ENCODE data around the gene CCNB1.

CCNB1 gene

GRCh38 chr5:69184621-69185020 is 17.7 kb downstream of the CCNB1 start:
- TF ChIP-seq REST (IDR thresholded peaks at IDR 0.05; ENCODE audit: low read depth) (no peak), FOXM1 (IDR thresholded peaks at IDR 0.05; ENCODE audit: borderline replicate concordance, low read depth) (no peak), TCF12 (IDR thresholded peaks at IDR 0.05; ENCODE audit: low read depth) (no peak), CEBPB (IDR thresholded peaks at IDR 0.05) (no peak), TEAD4 (IDR thresholded peaks at IDR 0.05) (no peak), RAD21 (IDR thresholded peaks at IDR 0.05; ENCODE audit: low read depth) (no peak), ZBTB7A (IDR thresholded peaks at IDR 0.05; ENCODE audit: low read depth) (no peak), USF1 (IDR thresholded peaks at IDR 0.05) (no peak), CREB1 (IDR thresholded peaks at IDR 0.05; ENCODE audit: low read depth) (no peak), YY1 (IDR thresholded peaks at IDR 0.05; ENCODE audit: low read depth) (no peak), NFIC (IDR thresholded peaks at IDR 0.05) (no peak), EGR1 (IDR thresholded peaks at IDR 0.05) (no peak), MAX (IDR thresholded peaks at IDR 0.05) (no peak)

- no peak for TF ChIP-seq ZBTB7A (IDR thresholded peaks at IDR 0.05; ENCODE audit: low read depth)
- TF ChIP-seq USF1 (IDR thresholded peaks at IDR 0.05): no peak
- TF ChIP-seq REST (IDR thresholded peaks at IDR 0.05; ENCODE audit: low read depth): no peak
- no peak for TF ChIP-seq NFIC (IDR thresholded peaks at IDR 0.05)
- no peak for TF ChIP-seq TEAD4 (IDR thresholded peaks at IDR 0.05)
- TF ChIP-seq EP300 (IDR thresholded peaks at IDR 0.05; ENCODE audit: borderline replicate concordance): no peak
- TF ChIP-seq RAD21 (IDR thresholded peaks at IDR 0.05; ENCODE audit: low read depth): no peak
- TF ChIP-seq CREB1 (IDR thresholded peaks at IDR 0.05; ENCODE audit: low read depth): no peak
- TF ChIP-seq MAX (IDR thresholded peaks at IDR 0.05): no peak
- no peak for TF ChIP-seq TAF1 (IDR thresholded peaks at IDR 0.05; ENCODE audit: low read depth)
- no peak for TF ChIP-seq TCF12 (IDR thresholded peaks at IDR 0.05; ENCODE audit: low read depth)
- no peak for TF ChIP-seq FOXM1 (IDR thresholded peaks at IDR 0.05; ENCODE audit: borderline replicate concordance, low read depth)
- no peak for TF ChIP-seq CEBPB (IDR thresholded peaks at IDR 0.05)
- no peak for TF ChIP-seq EGR1 (IDR thresholded peaks at IDR 0.05)
- no peak for TF ChIP-seq YY1 (IDR thresholded peaks at IDR 0.05; ENCODE audit: low read depth)
These were observed 20.4 kb downstream of the CCNB1 start for GRCh38 chr5:69187342-69187741.

- no peak for TF ChIP-seq EP300 (IDR thresholded peaks at IDR 0.05; ENCODE audit: borderline replicate concordance)
- no peak for TF ChIP-seq RAD21 (IDR thresholded peaks at IDR 0.05; ENCODE audit: low read depth)
- TF ChIP-seq USF1 (IDR thresholded peaks at IDR 0.05): no peak
- no peak for TF ChIP-seq CREB1 (IDR thresholded peaks at IDR 0.05; ENCODE audit: low read depth)
- TF ChIP-seq TAF1 (IDR thresholded peaks at IDR 0.05; ENCODE audit: low read depth): no peak
- TF ChIP-seq TCF12 (IDR thresholded peaks at IDR 0.05; ENCODE audit: low read depth): no peak
- no peak for TF ChIP-seq ZBTB7A (IDR thresholded peaks at IDR 0.05; ENCODE audit: low read depth)
- TF ChIP-seq FOXM1 (IDR thresholded peaks at IDR 0.05; ENCODE audit: borderline replicate concordance, low read depth): no peak
These were observed 21.8 kb downstream of the CCNB1 start for GRCh38 chr5:69188811-69189161.

- peak; percentile 83 for TF ChIP-seq TAF1 (IDR thresholded peaks at IDR 0.05; ENCODE audit: low read depth)
- peak; percentile 58; the same call in 1 of the 2 replicates for TF ChIP-seq YY1 (IDR thresholded peaks at IDR 0.05; ENCODE audit: low read depth)
- TF ChIP-seq REST (IDR thresholded peaks at IDR 0.05; ENCODE audit: low read depth): no peak
- no peak for TF ChIP-seq CREB1 (IDR thresholded peaks at IDR 0.05; ENCODE audit: low read depth)
- no peak for TF ChIP-seq EP300 (IDR thresholded peaks at IDR 0.05; ENCODE audit: borderline replicate concordance)
- no peak for TF ChIP-seq ZBTB7A (IDR thresholded peaks at IDR 0.05; ENCODE audit: low read depth)
- no peak; the same call in 1 of the 2 replicates for TF ChIP-seq FOXM1 (IDR thresholded peaks at IDR 0.05; ENCODE audit: borderline replicate concordance, low read depth)
- no peak for TF ChIP-seq TEAD4 (IDR thresholded peaks at IDR 0.05)
- no peak for TF ChIP-seq NFIC (IDR thresholded peaks at IDR 0.05)
- TF ChIP-seq MAX (IDR thresholded peaks at IDR 0.05): peak; percentile 87
- peak; percentile 54 for TF ChIP-seq CEBPB (IDR thresholded peaks at IDR 0.05)
- TF ChIP-seq TCF12 (IDR thresholded peaks at IDR 0.05; ENCODE audit: low read depth): peak; percentile 38; the same call in 1 of the 2 replicates
- TF ChIP-seq EGR1 (IDR thresholded peaks at IDR 0.05): peak; percentile 37; the same call in 1 of the 2 replicates
- no peak for TF ChIP-seq RAD21 (IDR thresholded peaks at IDR 0.05; ENCODE audit: low read depth)
- TF ChIP-seq USF1 (IDR thresholded peaks at IDR 0.05): peak; percentile 22
These were observed 22.5 kb downstream of the CCNB1 start, which contains the start of gene CENPH for GRCh38 chr5:69189162-69190086. CENPH (plus strand) TSS chr5:69189583; CDS start chr5:69189635, 52 bp downstream.

Measured in Ishikawa (cell line).